Measurements from ENCODE around the gene POLR2E. TPM values are rescaled to one million over a fixed set of nuclear protein-coding genes. Genes with fewer than 3 reads are reported as not detected.

Gene POLR2E
- total and polyA plus RNA-seq, 2 of the 13 experiments (the other 11 are each of a cell fraction or from before 2014, with no cell fraction given): 140 to 272 TPM

GRCh38 chr19:1041272-1041834 lies 53.8 kb downstream of the POLR2E start (continued):
- no peak for TF ChIP-seq ZNF512B (CRISPR knock-in tag; IDR thresholded peaks at IDR 0.05; ENCODE audit: borderline replicate concordance)
- TF ChIP-seq HOXA3 (CRISPR knock-in tag; IDR thresholded peaks at IDR 0.05): 0 out of 2 replicates have a peak, but pooled peaks have one; percentile 5
- no peak for TF ChIP-seq ELF3 (CRISPR knock-in tag; IDR thresholded peaks at IDR 0.05)
- TF ChIP-seq ESRRA (CRISPR knock-in tag; IDR thresholded peaks at IDR 0.05; ENCODE audit: low read depth): no peak
- TF ChIP-seq GATAD2A (CRISPR knock-in tag; IDR thresholded peaks at IDR 0.05): 0 out of 2 replicates have a peak, but pooled peaks have one; percentile 7
- TF ChIP-seq ZKSCAN5 (CRISPR knock-in tag; IDR thresholded peaks at IDR 0.05): no peak
- TF ChIP-seq PHF21A (CRISPR knock-in tag; IDR thresholded peaks at IDR 0.05): peak; percentile 52; the same call in 1 of the 2 replicates
- TF ChIP-seq BCLAF1 (IDR thresholded peaks at IDR 0.05): no peak
- peak; percentile 70; the same call in 1 of the 2 replicates for TF ChIP-seq ZMYM3 (CRISPR knock-in tag; IDR thresholded peaks at IDR 0.05)
- 0 out of 2 replicates have a peak, but pooled peaks have one; percentile 22 for TF ChIP-seq NCOA2 (CRISPR knock-in tag; IDR thresholded peaks at IDR 0.05)
- TF ChIP-seq FOXJ3 (CRISPR knock-in tag; IDR thresholded peaks at IDR 0.05; ENCODE audit: borderline replicate concordance): no peak
- no peak for TF ChIP-seq ZFP41 (CRISPR knock-in tag; IDR thresholded peaks at IDR 0.05; ENCODE audit: borderline replicate concordance)
